Hindlimb muscle (tissue), 1 donor: ENCODE results near the gene WSCD2. TPM values are rescaled to one million over a fixed set of nuclear protein-coding genes. Genes with fewer than 3 reads are reported as not detected.

Experiments
- DNase-seq: peaks from one replicate; pipeline ENCODE4 v3.0.0-alpha.2; 2013
- polyA plus RNA-seq: library from polyadenylated mRNA; unstranded; fragments of 120-200 nt; gene quantifications from one replicate; pipeline ENCODE4 v1.2.1, GENCODE V29; 2013; ENCODE audit not compliant: insufficient read length

Gene WSCD2
- polyA plus RNA-seq, 1 donor: 1.7 TPM

GRCh38 chr12:108166505-108166904 lies 37.4 kb downstream of the WSCD2 start:
- DNase-seq: no peak

GRCh38 chr12:108167974-108168373 lies 38.9 kb downstream of the WSCD2 start:
- no peak for DNase-seq

DNA sequence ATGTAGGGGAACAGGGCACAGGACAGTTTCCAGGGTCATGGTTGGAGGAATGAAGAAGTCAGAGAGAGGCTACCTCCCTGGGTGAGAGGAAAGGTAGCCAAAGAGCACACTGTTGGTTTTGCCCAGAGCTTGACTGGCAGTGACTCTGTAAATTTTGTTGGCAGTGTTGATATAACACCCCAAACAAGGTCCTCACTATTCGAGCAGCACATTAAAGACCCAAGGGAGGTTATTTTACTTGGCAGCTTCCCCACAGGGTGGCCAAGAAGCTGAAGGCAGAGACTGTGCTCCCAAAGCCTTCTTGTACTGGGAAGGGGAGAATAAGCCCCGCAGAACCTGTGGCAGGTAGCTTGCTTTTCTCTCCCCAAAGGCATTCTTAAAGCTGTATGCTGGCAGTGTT lies 40.6 kb downstream of the WSCD2 start:
- no peak for DNase-seq

DNA sequence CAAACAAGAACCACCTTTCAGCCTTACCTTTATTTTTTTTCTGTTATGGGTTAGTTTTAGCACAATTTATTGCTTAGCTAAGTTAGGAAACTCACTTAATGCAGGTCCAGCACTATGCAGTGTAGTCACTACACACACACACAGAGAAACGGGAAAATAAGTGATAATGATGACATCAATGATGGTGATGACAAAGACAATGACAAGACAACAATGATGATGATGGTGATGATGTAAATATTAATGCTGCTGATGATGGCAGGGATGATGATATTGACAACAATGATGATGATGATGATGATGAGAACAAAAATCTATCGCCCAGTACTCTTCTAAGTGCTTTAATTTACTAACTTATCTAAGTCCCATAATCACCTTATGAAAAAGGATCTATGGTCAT lies 41.1 kb downstream of the WSCD2 start:
- DNase-seq: no peak

DNA sequence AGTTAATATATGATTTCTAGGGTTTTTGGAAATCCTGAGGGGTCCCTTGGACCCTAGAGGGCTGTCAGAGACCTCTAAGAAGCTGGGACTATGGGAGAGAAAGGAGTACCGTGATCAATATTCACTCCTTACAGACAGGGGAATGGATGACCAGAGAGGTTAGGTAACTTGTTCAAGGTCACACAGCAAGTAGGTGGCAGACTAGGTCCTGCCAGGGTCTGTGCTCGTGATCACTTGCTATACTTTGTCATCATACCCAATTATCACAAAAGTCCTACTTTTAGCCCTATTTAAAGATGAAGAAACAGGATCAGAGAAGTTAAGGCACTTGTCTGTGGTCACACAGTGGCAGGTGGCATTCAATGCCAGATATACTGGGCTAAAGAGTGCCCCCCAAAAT lies 42.9 kb downstream of the WSCD2 start:
- DNase-seq: no peak

- DNase-seq: no peak
These were observed 44.1 kb downstream of the WSCD2 start for GRCh38 chr12:108173160-108173559.

- no peak for DNase-seq
These were observed 44.8 kb downstream of the WSCD2 start for GRCh38 chr12:108173892-108174291.

DNA sequence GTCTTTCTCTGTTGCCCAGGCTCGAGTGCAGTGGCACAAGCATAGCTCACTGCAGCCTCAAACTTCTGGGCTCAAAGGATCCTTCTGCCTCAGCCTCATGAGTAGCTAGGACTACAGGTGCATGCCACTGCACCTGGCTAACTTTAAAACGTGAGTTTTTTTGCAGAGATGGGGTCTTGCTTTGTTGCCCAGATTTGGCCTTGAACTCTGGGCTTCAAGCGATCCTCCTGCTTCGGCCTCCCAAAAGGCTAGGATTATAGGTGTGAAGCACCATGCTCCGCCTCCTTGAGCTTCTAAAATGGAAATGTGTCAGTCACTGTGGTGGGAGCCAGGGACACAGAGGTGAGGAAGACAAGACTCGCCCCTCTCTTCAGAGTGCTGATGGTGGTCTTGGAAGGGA lies 45.6 kb downstream of the WSCD2 start:
- no peak for DNase-seq

- no peak for DNase-seq
These were observed 46.2 kb downstream of the WSCD2 start for GRCh38 chr12:108175310-108175709.

DNA sequence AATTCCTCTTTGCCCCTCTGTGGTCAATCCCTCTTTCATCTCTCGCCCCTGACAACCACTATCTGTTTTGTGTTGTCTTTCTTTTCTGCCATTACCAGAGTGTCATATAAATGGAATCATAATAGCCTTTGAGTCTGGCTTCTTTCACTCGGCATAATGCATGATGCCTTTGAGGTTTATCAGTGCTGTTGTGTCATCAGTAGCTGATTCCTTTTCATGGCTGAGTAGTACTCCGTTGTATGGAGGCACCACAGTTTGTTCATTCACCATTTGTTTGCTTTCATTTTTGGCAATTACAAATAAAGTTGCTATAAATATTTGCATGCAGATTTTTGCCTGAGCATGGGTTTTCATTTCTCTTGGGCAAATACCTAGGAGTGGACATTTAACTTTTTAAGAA lies 47.2 kb downstream of the WSCD2 start:
- no peak for DNase-seq

GRCh38 chr12:108177131-108177530 lies 48.0 kb downstream of the WSCD2 start:
- no peak for DNase-seq

- no peak for DNase-seq
These were observed 50.2 kb downstream of the WSCD2 start for GRCh38 chr12:108179305-108179704.

DNA sequence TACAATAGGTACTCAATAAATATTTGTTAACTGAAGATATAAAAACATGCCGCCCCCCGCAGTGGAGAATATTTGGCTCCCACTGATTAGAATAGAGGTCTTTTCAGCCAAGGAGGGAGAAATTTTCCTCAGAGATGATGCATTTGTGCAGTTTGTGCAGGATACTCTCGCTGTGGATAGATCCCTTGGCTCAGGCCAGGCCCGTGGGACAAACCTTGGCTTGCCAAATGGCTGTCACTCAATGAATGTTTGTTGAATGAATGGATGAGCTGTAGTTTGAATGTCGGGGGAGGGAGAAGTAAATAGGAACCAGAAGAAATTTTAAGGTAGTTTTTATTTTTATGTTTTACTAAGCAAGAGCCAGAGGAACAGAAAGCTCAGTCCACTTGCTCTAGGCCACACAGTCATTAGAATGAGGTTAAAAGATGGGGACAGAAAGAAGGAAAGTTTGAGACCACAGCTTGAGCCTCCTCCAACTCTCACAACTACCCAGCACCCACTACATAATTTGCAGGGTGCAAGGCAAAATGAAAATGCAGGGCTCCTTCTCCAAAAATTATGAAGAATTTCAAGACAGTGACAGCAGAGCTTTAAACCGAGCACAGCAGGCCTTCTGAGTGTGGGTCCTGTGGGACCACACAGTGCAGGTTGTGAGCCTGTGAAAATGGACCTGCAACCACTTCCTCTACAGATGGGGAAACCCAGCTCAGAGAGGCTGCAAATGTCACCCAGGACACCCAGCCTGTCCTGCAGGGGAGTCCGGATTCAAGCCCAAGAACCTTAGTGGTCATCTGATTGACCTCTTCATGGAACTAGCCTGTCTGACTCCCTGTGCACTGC lies 51.4 kb downstream of the WSCD2 start:
- DNase-seq: no peak

- DNase-seq: no peak
These were observed 52.0 kb downstream of the WSCD2 start for GRCh38 chr12:108181095-108181454.

DNA sequence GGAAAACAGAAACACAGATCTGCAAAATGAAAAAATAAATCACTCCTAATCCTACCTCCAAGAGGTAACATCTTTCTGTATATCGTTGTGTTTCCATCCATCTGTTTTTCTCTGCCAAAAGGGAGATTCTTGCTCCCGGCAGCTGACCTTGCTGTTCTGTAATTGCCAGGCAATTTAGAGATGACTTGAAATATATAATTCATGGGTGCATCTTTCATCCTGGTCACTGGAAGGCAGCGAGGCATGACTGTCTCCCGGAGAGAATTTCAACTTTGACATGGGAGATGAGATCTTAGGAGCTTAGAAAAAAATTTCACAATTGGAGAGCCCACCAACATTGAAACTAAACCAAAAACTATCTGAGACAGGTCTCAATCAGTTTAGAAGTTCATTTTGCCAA lies 53.0 kb downstream of the WSCD2 start:
- DNase-seq: no peak

- no peak for DNase-seq
These were observed 55.9 kb downstream of the WSCD2 start for GRCh38 chr12:108185002-108185401.

- DNase-seq: no peak
These were observed 58.7 kb downstream of the WSCD2 start for GRCh38 chr12:108187831-108188230.

- no peak for DNase-seq
These were observed 61.4 kb downstream of the WSCD2 start for GRCh38 chr12:108190529-108190928.

GRCh38 chr12:108191086-108191485 lies 62.0 kb downstream of the WSCD2 start:
- DNase-seq: no peak

DNA sequence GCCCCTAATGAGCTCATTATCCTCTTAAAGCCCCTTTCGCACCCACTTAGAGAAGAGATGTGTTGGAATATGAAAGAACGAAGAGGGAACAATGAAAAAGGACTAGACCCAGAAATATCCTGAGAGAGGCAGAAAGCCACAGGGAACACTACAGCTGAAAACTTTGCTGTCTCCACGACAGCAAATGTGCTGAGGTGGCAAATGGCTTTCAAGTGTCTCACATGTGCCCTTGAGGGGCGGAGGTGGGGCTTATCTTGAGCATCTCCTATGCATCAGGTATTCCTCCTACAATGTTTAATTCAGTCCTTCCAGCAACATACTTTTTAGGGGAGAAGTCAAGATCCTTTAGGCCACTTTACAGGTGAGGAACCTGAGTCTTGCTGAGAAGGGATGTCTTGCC lies 62.9 kb downstream of the WSCD2 start:
- no peak for DNase-seq

- no peak for DNase-seq
These were observed 64.4 kb downstream of the WSCD2 start for GRCh38 chr12:108193493-108193892.

- peak; percentile 10 for DNase-seq
These were observed 64.8 kb downstream of the WSCD2 start for GRCh38 chr12:108193917-108194316.

DNA sequence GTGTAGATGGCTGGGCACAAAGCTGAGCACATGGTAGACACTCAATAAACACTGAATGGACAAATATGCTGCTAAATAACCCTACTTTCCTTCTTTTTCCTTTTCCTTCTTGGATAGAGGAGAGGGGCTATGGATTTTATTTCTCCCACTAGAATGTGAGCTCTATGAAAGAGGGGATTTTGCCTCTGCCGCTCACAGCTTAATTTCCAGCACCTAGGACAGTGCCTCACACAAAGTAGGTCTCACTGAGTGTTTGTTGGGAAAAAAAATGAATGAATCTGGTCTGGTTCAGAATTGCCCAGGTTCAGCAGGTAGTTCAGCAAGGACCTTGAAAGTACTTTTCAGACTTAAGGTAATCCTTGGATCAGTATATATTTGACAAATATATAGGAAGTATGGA lies 65.5 kb downstream of the WSCD2 start:
- no peak for DNase-seq

- no peak for DNase-seq
These were observed 67.2 kb downstream of the WSCD2 start for GRCh38 chr12:108196319-108196718.

DNA sequence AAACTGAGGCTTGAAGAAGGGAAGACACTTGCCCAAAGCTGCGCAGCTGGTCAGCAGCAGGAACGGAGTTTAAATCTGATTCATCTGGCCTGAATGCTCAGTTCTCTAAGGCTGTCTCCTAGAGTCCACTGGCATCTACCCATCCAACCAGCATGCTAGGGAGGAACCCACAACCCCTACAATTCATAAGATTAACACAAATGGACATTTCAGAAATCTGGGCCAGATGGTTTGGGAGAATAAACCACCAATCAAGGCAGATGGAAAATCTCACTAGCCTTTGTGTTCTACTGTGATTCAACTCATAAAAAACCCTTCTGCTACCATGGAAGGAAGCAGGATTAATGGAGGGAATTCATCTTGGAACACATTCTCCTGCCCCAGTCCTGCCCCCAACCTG lies 67.8 kb downstream of the WSCD2 start:
- no peak for DNase-seq
